GM04503 (cell line): ENCODE results near the gene ARHGAP24.

Experiments
- DNase-seq: peaks from one replicate; pipeline ENCODE4 v3.0.0-alpha.2; 2012; ENCODE audit warnings: low read depth

Gene ARHGAP24

GRCh38 chr4:85697854-85698253 lies 222.9 kb downstream of the ARHGAP24 start:
- DNase-seq = no peak

- no peak for DNase-seq
Observed at GRCh38 chr4:85700362-85700761, 225.4 kb downstream of the ARHGAP24 start.

GRCh38 chr4:85701861-85702321 lies 226.9 kb downstream of the ARHGAP24 start:
- DNase-seq = no peak

- DNase-seq = no peak
Observed at GRCh38 chr4:85703096-85703495, 228.1 kb downstream of the ARHGAP24 start.

- no peak for DNase-seq
Observed at GRCh38 chr4:85707611-85708010, 232.7 kb downstream of the ARHGAP24 start.

GRCh38 chr4:85708468-85708867 lies 233.5 kb downstream of the ARHGAP24 start:
- no peak for DNase-seq

- no peak for DNase-seq
Observed at GRCh38 chr4:85713005-85713404, 238.1 kb downstream of the ARHGAP24 start.

- no peak for DNase-seq
Observed at GRCh38 chr4:85715991-85716737, 241.2 kb downstream of the ARHGAP24 start.

GRCh38 chr4:85717351-85717750 lies 242.4 kb downstream of the ARHGAP24 start:
- DNase-seq = peak; percentile 53

- DNase-seq = no peak
Observed at GRCh38 chr4:85717847-85718246, 242.9 kb downstream of the ARHGAP24 start.

- no peak for DNase-seq
Observed at GRCh38 chr4:85720735-85721134, 245.8 kb downstream of the ARHGAP24 start.

- no peak for DNase-seq
Observed at GRCh38 chr4:85722401-85722800, 247.5 kb downstream of the ARHGAP24 start.

GRCh38 chr4:85722807-85723206 lies 247.9 kb downstream of the ARHGAP24 start:
- no peak for DNase-seq

GRCh38 chr4:85724791-85725563 lies 250.0 kb downstream of the ARHGAP24 start:
- no peak for DNase-seq

GRCh38 chr4:85725721-85726170 lies 250.8 kb downstream of the ARHGAP24 start:
- no peak for DNase-seq

GRCh38 chr4:85726555-85726954 lies 251.6 kb downstream of the ARHGAP24 start:
- no peak for DNase-seq

GRCh38 chr4:85728464-85728863 lies 253.5 kb downstream of the ARHGAP24 start:
- DNase-seq = no peak

- DNase-seq = no peak
Observed at GRCh38 chr4:85732124-85732523, 257.2 kb downstream of the ARHGAP24 start.

- DNase-seq = no peak
Observed at GRCh38 chr4:85733798-85734197, 258.8 kb downstream of the ARHGAP24 start.

GRCh38 chr4:85734424-85734831 lies 259.5 kb downstream of the ARHGAP24 start:
- no peak for DNase-seq

- no peak for DNase-seq
Observed at GRCh38 chr4:85736571-85736970, 261.6 kb downstream of the ARHGAP24 start.

GRCh38 chr4:85737254-85737653 lies 262.3 kb downstream of the ARHGAP24 start:
- no peak for DNase-seq

- no peak for DNase-seq
Observed at GRCh38 chr4:85738721-85739120, 263.8 kb downstream of the ARHGAP24 start.
